ENCODE data around the gene PLD6. TPM values are rescaled to one million over a fixed set of nuclear protein-coding genes. Genes with fewer than 3 reads are reported as not detected.

PLD6 gene
- total RNA-seq, 4 donors from 2014 or later, result 4.2 to 7.0 (median 5.0) TPM

DNA sequence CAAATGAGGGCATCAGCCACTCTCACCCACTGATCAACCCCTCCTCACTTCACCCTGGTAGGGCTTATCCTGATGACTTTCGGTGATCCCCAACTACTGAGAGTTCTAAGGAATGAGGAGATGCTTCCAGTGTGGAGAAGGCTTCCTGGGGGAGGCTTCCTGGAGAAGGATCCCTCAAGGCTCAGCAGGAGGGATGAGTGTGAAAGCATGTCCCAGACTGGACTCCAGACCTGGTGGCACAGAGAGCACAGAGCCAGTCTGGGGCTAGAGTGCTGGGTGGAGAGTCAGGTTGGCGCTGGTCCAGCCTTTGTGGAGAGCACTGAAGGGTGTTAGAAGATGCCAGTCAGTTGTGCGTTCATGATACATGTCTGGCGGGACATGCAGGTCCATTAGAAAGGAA lies 53.7 kb downstream of the PLD6 start:
- no peak for DNase-seq (ENCODE audit: low spot score in 2 of 2)
- intact Hi-C loops (cut with DNase I; ENCODE audit: low total_unique reads), result no loop called here
- TF ChIP-seq, protein P1, sequence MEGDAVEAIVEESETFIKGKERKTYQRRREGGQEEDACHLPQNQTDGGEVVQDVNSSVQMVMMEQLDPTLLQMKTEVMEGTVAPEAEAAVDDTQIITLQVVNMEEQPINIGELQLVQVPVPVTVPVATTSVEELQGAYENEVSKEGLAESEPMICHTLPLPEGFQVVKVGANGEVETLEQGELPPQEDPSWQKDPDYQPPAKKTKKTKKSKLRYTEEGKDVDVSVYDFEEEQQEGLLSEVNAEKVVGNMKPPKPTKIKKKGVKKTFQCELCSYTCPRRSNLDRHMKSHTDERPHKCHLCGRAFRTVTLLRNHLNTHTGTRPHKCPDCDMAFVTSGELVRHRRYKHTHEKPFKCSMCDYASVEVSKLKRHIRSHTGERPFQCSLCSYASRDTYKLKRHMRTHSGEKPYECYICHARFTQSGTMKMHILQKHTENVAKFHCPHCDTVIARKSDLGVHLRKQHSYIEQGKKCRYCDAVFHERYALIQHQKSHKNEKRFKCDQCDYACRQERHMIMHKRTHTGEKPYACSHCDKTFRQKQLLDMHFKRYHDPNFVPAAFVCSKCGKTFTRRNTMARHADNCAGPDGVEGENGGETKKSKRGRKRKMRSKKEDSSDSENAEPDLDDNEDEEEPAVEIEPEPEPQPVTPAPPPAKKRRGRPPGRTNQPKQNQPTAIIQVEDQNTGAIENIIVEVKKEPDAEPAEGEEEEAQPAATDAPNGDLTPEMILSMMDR (IDR thresholded peaks at IDR 0.05), result no peak
- TF ChIP-seq POLR2A (IDR thresholded peaks at IDR 0.05), result no peak
- H3K4me3 ChIP-seq (ENCODE audit: low read depth, poor library complexity, severe bottlenecking), result no peak overlapping the region
- WGBS, 2 donors, result 66 to 67% methylated on average over 4 of the region's 4 CpGs

DNA sequence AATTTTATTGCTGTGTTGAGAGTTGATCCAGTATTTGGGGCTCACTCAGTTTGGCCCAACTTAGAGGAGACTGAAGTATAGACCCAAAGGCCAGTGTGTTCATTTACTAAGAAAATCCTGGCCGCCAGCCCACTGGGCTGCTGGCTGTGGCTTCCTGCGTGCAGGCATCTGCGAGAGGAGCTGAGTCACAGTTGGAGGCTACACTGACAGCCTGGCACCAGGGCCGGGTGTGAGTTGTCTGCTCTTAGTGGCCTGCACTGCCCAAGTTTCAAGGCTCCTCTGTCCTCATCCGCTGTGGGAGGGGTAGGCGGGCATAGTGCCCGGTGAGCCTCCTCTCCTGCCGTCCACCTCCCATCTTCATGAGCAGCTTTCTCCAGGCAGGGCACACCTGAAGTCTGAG lies 54.2 kb downstream of the PLD6 start:
- no peak overlapping the region for H3K4me3 ChIP-seq (ENCODE audit: low read depth, poor library complexity, severe bottlenecking)
- intact Hi-C loops (cut with DNase I; ENCODE audit: low total_unique reads), result no loop called here
- WGBS, 2 donors, result 17% methylated on average over 8 of the region's 8 CpGs
- TF ChIP-seq, protein P1 (IDR thresholded peaks at IDR 0.05), result no peak
- TF ChIP-seq POLR2A (IDR thresholded peaks at IDR 0.05), result no peak
- peak; percentile 82 to 97 for DNase-seq (ENCODE audit: low spot score in 2 of 2)

DNA sequence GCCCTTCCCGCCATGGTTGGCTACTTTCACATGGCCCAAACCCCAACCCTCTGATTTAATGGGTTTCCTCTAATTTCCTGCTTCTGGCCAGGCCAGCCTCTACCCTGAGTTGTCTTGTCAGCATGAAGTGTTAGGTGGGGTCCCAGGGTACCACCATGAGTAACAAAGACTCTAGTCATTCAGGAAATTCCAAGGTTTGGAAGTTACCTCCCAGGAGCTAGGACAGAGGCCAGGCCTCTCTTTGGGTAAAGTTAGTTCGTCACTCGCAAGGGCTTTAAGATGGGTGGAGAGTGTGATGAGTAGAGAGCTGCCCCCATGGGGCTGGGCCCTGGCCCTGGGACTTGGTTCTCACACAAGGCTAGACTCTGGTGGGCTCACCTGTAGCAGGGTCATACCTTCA lies 54.6 kb downstream of the PLD6 start:
- WGBS, 2 donors, result 61 to 74% methylated on average over 3 of the region's 3 CpGs
- DNase-seq (ENCODE audit: low spot score in 2 of 2), result no peak
- intact Hi-C loops (cut with DNase I; ENCODE audit: low total_unique reads), result no loop called here
- no peak for TF ChIP-seq POLR2A (IDR thresholded peaks at IDR 0.05)
- TF ChIP-seq, protein P1 (IDR thresholded peaks at IDR 0.05), result no peak
- H3K4me3 ChIP-seq (ENCODE audit: low read depth, poor library complexity, severe bottlenecking), result no peak overlapping the region

DNA sequence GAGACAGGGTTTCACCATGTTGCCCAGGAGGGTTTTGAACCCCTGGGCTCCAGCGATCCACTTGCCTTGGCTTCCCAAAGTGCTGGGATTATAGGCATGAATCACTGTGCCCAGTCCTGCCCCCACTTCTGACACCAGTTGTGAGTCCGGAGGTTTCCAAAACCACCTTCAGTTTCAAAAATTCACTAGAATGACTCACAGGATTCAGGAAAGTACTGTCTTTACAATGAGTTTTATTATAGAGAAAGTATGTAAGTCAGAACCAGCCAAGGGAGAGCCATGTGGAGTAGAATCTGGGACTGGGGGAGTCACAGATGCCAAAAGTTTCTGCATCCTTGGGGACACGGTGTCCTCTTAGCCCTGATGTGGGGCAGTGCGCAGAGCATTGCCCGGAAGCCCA lies 55.1 kb downstream of the PLD6 start:
- WGBS, 2 donors, result 87 to 88% methylated on average over 5 of the region's 5 CpGs
- intact Hi-C loops (cut with DNase I; ENCODE audit: low total_unique reads), result no loop called here
- TF ChIP-seq, protein P1 (IDR thresholded peaks at IDR 0.05), result no peak
- no peak for TF ChIP-seq POLR2A (IDR thresholded peaks at IDR 0.05)
- DNase-seq (ENCODE audit: low spot score in 2 of 2), result no peak
- H3K4me3 ChIP-seq (ENCODE audit: low read depth, poor library complexity, severe bottlenecking), result no peak overlapping the region

Other genes with a start within 250 kb of the PLD6 start
- not detected for gene TNFRSF13B, start 234.2 kb downstream of the PLD6 start, total RNA-seq
- 100 to 1,000 TPM; 128 to 217 (median 141) TPM for gene MPRIP, start 163.9 kb downstream of the PLD6 start, total RNA-seq
- gene FLCN, start 30.8 kb upstream of the PLD6 start, total RNA-seq, result 10 to 100 TPM; 33.4 to 54.8 (median 39.1) TPM
- gene COPS3, start 74.9 kb upstream of the PLD6 start, total RNA-seq, result 10 to 100 TPM; 50.8 to 68.0 (median 59.6) TPM
- gene NT5M, start 97.0 kb upstream of the PLD6 start, total RNA-seq, result 1 to 10 TPM in 2 of 4 donors, under 1 TPM in 2; 0.53 to 4.5 (median 1.1) TPM